B cell (primary cell): Measurements from ENCODE around the gene FAM219A.

Experiments used
- EZH2 ChIP-seq: IDR thresholded peaks from 2 replicates; pipeline ENCODE4 v1.6.1; 2012; ENCODE audit warnings: borderline replicate concordance, low read depth, mild to moderate bottlenecking, moderate library complexity, low read length; ENCODE audit not compliant: insufficient read depth, poor library complexity, severe bottlenecking
- TF ChIP-seq, protein P1 (sequence below): fragments of 200-600 bp; IDR thresholded peaks from one replicate; pipeline ENCODE4 v1.8.0; 2022; ENCODE audit warnings: antibody characterized with exemption, mild to moderate bottlenecking

DNA sequence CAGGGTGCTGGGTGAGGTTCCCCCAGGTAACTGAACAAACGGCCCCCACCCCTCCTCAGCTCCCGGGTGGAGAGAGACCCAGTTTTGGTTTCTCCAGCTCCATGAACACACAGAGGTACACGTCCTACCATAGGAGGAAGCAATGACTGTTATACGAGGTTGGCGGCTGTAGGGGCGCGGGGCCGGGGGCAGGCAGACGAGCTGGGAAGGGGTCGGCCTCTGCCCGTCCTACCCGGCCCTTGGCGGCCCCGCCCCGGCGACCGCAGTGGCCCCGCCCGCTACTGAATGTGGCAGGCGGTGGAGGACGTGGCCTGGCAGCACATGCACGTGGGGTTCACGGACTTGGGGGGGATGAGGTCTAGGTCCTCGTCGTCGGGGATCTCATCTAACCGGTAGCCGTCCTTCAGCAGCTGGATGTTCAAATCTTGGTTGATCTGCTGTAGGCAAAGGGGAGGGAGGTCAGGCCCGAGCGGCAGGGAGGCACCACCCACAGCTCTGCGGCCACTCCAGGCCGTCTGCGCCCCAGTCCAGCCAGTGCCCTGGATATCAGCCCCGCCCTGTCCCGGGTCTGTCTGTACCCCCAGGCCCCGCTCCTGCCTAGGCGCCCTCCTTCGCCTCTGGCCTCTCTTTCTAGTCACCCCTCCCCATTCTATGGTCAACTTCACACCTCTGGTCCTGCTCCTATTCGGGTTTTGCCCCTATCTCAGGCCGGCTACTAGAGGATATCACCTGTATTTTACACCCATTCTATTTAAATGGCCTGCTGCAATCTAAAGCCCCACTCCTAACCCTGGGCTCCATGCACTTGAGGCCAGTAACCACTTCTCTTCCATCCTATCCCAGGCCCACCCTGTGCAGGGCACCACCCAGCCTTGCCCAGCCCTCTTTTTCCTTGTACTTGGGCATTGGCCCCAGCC is 57.4 kb downstream of the FAM219A start:
- TF ChIP-seq, protein P1, sequence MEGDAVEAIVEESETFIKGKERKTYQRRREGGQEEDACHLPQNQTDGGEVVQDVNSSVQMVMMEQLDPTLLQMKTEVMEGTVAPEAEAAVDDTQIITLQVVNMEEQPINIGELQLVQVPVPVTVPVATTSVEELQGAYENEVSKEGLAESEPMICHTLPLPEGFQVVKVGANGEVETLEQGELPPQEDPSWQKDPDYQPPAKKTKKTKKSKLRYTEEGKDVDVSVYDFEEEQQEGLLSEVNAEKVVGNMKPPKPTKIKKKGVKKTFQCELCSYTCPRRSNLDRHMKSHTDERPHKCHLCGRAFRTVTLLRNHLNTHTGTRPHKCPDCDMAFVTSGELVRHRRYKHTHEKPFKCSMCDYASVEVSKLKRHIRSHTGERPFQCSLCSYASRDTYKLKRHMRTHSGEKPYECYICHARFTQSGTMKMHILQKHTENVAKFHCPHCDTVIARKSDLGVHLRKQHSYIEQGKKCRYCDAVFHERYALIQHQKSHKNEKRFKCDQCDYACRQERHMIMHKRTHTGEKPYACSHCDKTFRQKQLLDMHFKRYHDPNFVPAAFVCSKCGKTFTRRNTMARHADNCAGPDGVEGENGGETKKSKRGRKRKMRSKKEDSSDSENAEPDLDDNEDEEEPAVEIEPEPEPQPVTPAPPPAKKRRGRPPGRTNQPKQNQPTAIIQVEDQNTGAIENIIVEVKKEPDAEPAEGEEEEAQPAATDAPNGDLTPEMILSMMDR = no peak
- TF ChIP-seq EZH2 = no peak
